ENCODE results near the gene RGS7.

The RGS7 gene

DNA sequence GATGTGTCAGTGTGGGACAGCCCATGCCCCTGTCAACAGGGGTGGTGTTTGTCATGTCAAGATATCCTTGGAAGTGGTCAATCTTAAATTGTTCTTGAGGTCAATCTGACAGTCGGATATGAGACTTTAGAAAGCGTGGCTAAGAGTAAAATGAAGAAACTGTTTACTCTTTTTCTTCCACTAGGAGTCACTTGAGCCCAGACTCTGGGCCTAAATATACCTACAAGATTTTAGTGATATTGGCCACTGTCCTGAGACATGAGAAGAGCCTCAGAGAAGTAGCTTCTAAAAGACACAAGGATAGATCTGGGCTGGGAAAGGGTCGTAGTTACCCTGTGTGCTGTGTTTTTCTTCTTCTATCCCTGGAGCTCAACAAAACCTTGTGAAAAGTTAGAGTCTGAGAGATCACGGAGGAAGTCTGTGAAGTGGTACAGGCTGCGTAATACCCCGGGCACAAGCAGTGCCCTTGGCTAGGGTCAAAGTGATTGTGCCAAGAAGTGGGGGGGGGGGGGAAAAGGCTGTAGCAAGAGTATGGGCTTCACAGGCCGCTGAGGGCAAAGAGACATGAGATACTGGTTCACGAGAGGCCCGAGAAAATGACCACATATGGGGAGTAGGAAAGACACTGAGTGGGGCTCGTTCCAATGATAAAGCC is 389.8 kb downstream of the RGS7 start:
- TF ChIP-seq, protein P1, sequence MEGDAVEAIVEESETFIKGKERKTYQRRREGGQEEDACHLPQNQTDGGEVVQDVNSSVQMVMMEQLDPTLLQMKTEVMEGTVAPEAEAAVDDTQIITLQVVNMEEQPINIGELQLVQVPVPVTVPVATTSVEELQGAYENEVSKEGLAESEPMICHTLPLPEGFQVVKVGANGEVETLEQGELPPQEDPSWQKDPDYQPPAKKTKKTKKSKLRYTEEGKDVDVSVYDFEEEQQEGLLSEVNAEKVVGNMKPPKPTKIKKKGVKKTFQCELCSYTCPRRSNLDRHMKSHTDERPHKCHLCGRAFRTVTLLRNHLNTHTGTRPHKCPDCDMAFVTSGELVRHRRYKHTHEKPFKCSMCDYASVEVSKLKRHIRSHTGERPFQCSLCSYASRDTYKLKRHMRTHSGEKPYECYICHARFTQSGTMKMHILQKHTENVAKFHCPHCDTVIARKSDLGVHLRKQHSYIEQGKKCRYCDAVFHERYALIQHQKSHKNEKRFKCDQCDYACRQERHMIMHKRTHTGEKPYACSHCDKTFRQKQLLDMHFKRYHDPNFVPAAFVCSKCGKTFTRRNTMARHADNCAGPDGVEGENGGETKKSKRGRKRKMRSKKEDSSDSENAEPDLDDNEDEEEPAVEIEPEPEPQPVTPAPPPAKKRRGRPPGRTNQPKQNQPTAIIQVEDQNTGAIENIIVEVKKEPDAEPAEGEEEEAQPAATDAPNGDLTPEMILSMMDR (IDR thresholded peaks at IDR 0.05) = no peak
- no peaks in the 10 kb centered on the region for H3K36me3 ChIP-seq
- no peak overlapping the region for H3K27ac ChIP-seq
- H3K27me3 ChIP-seq = no peaks in the 10 kb centered on the region
- no peak overlapping the region for H3K4me3 ChIP-seq (ENCODE audit: low read depth in 1 of 2, low read length in 1 of 2)
- H3K4me1 ChIP-seq (ENCODE audit: control insufficient read depth in 1 of 2, insufficient read depth in 1 of 2, low read depth in 1 of 2, low read length in 1 of 2) = no peaks in the 10 kb centered on the region
- H3K9me3 ChIP-seq = no peaks in the 10 kb centered on the region

DNA sequence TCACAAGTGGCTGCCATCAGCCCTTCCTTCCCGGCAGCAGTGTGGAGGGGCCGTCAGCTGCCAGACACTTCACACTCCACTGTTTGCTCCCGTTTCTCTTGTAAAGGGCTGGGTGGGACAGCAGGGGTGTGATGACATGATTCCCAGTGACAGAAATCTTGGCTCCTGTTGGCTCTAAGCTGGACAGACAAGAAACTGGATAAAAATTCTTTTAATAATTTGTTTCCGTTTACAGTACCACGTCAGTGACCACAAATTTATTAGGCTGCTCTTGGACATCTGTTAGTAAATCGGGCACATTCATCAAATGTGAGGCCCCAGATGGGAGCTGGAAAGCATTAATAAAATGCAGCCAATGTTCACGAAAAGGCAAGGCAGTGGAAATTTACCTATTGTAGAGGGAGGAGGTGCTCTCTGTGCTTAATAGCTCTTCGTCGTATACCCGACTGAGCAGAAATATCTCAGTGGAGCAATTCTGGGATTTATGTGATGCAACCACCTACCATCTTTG is 391.4 kb downstream of the RGS7 start:
- Histone ChIP-seq H3K9me3 (no peaks in the 10 kb centered on the region), H3K27me3 (no peaks in the 10 kb centered on the region), H3K4me1 (ENCODE audit: control insufficient read depth in 1 of 2, insufficient read depth in 1 of 2, low read depth in 1 of 2, low read length in 1 of 2) (no peaks in the 10 kb centered on the region), H3K4me3 (ENCODE audit: low read depth in 1 of 2, low read length in 1 of 2) (no peak overlapping the region), H3K36me3 (no peaks in the 10 kb centered on the region), H3K27ac (no peak overlapping the region)
- TF ChIP-seq, protein P1 (IDR thresholded peaks at IDR 0.05) = no peak

DNA sequence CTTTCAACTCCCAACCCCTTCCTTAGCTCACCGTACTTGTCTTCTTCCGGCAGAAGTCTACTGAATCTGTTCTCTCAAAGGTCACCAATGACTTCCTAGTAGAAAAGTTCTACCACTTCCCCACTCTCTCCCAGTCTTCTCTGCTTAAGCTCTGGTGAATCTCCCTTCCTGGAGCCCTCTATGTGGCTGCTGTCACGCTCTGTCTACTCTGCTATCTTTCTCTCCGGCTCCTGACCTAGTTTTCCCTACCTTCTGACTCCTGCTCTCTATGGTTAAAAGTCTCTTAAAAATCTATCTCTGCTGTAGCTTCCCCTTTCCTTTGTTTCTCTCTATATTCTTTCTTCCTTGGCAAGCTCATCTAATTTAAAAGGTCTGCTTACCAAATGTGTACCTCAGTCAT is 394.9 kb downstream of the RGS7 start:
- Histone ChIP-seq H3K4me1 (ENCODE audit: control insufficient read depth in 1 of 2, insufficient read depth in 1 of 2, low read depth in 1 of 2, low read length in 1 of 2) (no peaks in the 10 kb centered on the region), H3K36me3 (no peaks in the 10 kb centered on the region), H3K27ac (no peak overlapping the region), H3K9me3 (no peaks in the 10 kb centered on the region), H3K27me3 (no peaks in the 10 kb centered on the region), H3K4me3 (ENCODE audit: low read depth in 1 of 2, low read length in 1 of 2) (no peak overlapping the region)
- TF ChIP-seq, protein P1 (IDR thresholded peaks at IDR 0.05) = no peak

DNA sequence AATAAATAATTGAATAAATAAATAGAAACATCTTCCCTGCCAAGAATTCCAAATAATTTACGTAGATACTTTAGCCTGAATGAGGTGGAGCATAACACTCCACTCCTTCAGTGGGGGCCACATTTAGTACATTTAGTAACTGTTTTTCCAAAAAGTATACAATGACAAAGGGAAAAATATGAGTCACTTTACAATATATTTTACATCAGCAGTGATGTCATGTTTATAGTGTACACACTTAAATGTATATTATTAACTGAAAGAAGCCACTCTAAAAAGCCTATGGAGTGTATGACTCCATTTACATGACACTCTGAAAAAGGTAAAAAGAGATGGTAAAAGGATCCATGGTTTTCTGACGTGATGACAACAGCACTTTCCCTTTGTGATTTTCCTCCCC is 400.6 kb downstream of the RGS7 start:
- Histone ChIP-seq H3K27ac (no peak overlapping the region), H3K9me3 (no peaks in the 10 kb centered on the region), H3K36me3 (no peaks in the 10 kb centered on the region), H3K27me3 (no peaks in the 10 kb centered on the region), H3K4me3 (ENCODE audit: low read depth in 1 of 2, low read length in 1 of 2) (no peak overlapping the region), H3K4me1 (ENCODE audit: control insufficient read depth in 1 of 2, insufficient read depth in 1 of 2, low read depth in 1 of 2, low read length in 1 of 2) (no peaks in the 10 kb centered on the region)
- TF ChIP-seq, protein P1 (IDR thresholded peaks at IDR 0.05) = no peak

DNA sequence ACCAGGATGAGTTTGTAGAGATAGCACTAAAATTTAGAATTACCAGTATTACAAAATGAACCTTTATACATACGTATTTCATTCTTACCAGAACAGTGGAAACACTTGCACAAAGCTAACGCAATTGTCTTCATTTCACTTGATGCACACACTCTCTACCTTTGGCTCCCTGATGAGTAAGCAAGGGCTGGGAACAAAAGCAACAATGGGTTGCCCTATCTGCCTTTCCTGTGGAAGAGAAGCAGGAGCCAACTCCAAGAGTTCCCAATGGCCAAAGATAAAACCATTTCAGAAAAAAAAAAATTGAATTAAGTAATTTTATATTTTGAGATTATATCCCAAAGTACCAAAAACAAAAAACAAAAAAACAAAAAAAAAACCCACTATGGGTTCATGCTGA is 401.0 kb downstream of the RGS7 start:
- Histone ChIP-seq H3K9me3 (no peaks in the 10 kb centered on the region), H3K27me3 (no peaks in the 10 kb centered on the region), H3K36me3 (no peaks in the 10 kb centered on the region), H3K4me1 (ENCODE audit: control insufficient read depth in 1 of 2, insufficient read depth in 1 of 2, low read depth in 1 of 2, low read length in 1 of 2) (no peaks in the 10 kb centered on the region), H3K27ac (no peak overlapping the region), H3K4me3 (ENCODE audit: low read depth in 1 of 2, low read length in 1 of 2) (no peak overlapping the region)
- TF ChIP-seq, protein P1 (IDR thresholded peaks at IDR 0.05) = no peak
